Activated naive CD8-positive, alpha-beta T cell treated with anti-CD3 and anti-CD28 coated beads, Interleukin-2, amount 50 U/mL, for 16 hours (primary cell): ENCODE data around the gene NR5A1.

Experiments used
- DNase-seq: peaks from one replicate; pipeline ENCODE4 v3.0.0-alpha.2; 2020; ENCODE audit warnings: low read depth, low spot score

NR5A1 gene

DNA sequence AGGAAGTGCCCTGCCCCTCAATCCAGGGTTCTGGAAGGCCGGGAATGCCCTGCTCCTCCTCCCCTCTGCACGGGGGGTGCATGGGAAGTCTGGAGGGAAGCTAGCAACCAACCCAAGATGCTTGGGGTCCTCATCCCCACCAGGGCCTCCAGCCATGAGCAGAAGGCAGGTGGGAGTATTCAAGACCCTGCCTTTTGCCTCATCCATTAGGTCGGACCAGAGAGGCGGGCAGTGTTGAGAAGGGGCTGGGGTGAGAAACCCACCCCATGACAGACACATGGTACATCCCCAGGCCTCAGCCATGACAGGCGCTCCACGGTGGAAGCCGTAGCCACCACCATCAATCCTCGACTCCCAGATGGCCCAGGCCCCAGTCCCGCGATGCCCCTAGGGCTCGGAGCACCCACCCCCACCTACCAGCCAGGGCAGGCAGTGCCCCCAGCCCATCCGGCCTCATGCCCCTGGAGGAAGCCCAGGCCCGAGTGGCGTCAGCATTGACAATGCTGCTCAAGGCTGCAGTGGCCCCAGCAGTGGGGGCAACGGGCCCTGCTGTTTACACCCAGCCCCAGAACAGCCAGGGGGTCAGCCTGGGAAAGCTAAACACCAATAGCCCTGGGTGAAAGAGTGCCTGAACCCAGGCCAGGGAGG is 8.6 kb downstream of the NR5A1 start:
- DNase-seq = no peak

DNA sequence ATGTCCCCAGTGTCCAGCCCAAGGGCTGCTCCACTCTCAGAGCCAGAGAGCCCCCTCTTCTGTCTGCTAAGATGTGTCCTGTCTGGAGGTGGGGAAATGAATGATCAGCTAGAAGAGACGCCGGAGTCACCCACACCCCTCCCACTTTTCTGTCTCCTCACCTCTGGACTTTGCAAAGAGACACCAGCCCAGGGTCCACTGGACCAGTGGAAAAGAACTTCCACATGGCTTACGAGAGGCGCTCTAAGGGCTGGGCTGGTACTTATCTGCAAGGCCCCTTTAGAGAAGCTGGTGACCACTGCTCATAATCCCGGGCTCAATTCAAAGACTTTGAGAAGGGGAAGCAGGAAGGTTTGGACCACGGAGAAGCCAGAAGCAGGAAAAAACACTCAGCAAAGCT is 9.2 kb downstream of the NR5A1 start:
- no peak for DNase-seq

DNA sequence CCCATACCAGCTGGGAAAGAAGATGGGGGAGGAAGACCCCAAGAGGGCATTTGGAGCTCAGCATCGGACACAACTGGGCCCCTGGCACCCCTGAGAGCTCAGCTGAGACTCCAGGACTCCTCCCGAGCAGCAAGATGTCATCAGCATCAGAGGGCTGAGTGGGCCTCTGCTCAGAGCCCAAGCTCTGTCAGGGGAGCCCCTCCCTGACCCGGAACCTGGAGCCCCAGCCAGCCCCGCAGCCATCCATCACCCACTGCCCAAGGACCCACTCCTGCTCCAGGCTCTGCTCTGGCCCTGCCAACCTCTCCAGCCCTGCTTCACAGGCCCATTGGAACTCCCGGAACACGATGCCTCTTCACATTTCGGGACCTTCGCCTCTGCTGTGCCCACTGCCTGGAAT is 9.8 kb downstream of the NR5A1 start:
- DNase-seq = no peak

DNA sequence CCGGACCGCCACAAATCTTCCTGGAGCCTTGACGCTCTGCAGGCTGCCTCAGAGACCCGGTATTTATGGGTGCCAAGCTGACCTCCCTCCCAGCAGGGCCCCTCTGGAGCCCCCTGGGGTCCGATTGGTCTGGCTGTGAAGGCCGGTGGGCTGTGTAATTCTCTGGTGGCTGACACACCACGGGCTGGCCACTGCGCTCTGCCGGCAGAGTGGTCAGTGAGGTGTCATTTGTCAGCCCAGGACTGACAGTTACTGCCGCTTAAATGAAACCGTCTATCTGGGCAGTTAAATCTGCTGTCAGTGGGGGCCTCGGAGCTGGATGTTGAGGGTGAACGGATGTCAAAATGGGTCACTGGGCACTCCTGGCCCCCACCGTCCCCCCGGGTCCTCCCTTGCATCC is 10.7 kb downstream of the NR5A1 start:
- DNase-seq = no peak

DNA sequence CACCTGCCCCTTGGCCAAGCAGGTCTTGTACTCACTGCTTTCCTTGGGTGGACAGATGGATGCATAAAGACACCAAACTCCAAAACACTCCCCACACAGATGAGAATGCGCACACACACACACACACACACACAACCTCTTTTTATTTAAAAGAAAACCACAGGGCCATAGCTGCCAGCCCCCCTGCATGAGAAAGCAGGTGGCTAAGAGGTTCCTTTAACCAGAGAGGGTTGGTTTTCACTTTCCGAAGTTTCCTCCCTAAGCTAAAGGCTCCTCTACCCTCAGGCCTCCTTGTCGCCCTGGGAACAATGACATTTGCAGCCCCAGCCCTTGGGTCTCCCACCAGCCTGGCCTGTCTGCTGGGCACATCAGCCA is 11.1 kb downstream of the NR5A1 start:
- DNase-seq = no peak

DNA sequence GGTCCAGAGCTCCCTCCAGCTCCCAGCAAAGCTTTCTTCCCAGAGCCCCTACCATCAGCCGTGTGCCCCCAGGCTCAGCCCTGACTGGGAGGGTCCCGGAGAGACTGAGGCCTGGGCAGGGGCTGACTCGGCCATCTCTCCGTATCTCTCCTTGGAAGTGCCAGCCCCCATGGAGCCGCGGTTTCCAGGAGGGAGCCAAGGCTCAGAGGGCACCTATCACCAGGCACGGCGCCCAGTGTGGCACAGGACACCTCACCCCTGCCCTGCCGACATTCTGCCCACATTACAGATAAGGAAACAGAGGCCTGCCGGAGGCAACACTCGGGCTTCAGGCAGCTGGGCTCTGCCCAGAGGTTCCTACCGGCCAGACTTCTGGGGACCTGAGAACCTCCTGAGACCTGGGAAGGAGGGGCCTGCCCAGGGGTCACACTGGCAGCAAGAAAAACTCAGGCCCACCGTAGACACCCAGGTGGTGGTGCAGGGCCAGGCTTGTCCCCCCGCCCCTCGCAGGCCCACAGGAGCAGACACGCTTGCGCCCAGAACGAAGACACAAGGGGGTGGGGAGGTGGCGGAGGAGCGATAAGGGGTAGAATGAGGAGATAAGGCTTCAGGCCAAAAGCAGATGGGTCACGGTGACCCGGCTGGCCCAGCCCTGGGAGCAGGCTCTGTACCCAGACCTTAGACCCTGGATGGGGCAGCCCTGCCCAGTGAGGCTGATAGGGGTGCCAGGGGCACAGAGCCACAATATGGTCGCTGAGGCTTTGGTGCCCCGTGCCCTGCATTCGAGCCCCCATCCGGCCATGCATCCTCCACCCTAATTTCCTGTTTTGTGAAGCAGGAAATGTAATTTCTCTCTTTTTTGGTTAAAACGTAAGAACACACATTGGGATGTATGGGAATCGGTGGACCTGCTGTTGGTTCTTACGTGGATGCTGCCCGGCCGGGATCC is 11.8 kb downstream of the NR5A1 start:
- no peak for DNase-seq

DNA sequence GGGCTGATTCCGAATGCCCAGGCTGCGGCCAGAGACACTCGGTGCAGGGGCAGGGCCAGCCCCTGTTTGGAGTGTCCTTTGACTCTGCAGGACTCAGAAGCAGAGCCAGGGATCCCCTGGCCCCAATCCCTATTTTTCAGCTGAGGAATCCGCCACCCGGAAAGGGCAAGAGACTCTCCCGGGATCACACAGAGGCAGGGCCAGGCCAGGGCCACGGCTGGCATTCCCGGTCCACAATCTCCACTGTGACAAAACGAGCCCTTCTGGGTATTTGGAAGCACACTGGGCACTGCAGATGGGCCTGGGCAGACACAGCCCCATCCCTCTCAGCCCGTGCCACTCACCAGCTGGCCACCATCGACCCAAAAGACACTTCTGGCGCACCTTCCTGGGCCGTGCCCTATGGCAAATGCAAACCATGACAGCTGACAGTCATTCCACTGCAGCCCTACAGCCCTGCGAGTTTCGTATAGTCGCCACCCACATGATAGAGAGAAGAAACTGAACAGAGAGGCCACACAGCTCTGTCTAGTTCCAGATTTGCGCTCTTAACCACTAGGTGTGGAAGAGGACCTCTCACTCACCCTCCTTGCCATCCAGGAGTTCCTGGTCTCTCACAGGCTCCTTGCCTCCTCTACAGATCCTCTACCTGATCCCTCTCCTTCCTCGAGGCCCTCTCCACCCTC is 13.3 kb downstream of the NR5A1 start:
- DNase-seq = no peak

DNA sequence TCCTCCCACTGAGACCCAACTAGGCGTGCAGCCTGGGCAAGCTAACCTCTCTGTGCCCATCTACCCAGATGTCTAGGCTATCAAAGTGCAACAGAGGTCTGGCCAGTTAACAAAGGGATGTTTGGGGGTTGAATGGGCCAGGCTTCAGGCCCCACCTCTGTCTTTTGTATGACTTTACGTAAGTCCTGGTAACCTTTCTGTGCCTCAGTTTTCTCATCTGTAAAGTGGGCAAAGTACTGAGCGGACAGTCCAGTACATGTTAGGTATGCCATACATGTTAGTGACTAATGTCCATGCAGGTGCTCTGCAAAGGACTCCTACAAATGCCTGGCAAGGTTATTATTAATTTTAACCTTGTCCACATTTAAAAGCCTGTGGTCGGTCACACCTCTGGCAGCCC is 14.0 kb downstream of the NR5A1 start:
- DNase-seq = no peak

DNA sequence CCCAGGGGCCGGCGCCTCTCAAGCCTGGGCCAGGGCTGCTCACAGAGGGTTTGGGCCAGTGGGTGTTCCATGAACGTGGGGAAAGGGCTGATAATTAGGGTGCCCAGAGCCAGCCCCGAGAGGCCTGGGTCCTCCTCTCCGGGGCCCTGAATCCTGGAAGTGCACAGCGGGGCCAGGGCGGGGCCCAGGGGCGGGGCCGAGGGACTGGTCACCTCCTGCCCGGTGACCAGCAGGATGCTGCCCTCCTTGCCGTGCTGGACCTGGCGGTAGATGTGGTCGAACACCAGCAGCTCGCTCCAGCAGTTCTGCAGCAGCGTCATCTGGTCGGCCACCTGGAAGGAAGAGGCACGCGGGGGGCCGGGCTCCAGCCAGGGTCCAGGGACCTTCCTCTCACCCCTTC is 14.4 kb downstream of the NR5A1 start:
- DNase-seq = no peak

DNA sequence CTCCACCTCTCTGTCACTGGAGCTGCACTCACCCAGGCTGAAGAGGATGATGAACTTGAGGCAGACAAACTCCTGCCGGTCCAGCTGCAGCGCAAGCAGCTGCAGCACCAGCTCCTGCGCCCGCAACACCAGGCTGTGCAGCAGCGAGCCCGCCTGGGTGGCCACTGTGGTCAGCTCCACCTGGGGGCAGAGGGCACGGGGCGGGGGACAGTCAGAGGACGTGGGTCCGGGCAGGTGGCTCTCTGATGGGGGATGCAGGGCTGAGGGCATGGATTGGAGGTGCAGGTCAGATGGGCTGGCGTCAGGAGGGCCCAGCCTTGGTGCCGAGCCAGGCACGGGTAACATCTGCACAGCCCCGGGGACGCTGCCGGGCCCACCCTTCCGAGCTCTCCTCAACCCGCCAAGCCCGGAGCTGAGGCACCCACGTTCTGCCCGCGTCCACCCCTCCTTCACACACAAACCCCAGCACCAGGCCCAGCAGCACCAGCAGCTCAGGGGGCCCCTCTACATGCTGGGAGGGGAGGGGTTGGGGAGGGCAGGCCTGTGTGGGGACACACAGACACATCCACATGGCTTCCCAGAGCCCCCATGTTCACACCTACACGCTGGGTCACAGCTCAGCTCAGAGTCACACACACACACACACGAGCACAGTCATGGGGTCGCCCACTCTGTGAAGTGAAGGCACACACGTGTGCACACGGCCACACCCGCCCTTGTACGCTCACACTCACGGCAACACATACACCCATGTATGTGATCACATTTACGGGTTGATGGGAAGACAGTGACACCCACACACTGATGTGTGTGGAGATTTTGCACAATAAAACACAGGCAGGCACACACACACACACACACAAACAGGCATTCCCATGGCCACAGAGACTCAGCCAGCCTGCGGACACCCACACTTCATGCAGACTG is 15.9 kb downstream of the NR5A1 start:
- no peak for DNase-seq

DNA sequence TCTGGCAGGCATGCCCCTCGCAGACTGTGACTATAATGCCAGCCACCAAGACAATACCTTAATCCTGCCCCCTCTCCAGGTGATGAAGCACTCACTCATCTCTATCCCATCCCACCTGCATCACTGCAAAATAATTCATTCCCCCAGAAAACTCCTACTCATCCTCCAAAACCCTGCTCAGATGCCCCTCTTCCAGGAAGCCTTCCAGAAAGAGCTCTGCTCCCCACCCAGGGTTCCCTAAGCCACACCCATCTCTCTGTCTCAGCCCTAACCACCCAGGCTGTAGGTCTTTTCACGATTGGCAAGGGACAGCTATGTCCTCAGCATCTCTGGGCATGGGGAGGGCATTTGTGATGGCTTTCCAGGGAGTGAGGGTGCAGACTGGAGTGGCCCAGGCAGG is 17.2 kb downstream of the NR5A1 start:
- DNase-seq = no peak

DNA sequence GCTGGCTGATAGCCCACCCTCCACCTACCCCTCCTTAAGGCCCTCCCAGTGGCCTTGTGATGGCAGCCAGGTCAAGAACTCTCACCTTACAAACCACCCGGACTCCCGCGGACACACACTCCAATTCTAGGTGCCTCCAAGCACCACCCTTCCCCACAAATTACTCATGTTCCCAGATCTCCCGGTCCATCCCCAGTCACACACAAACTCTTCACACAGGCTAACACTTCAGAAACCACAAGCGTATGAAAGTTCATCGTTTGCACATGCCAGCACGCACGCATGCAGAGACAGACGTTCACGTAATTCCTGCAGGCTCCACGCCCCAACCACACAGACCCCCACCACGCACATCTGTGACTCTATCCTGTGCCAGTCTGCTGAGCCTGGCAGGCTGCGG is 18.0 kb downstream of the NR5A1 start:
- no peak for DNase-seq

DNA sequence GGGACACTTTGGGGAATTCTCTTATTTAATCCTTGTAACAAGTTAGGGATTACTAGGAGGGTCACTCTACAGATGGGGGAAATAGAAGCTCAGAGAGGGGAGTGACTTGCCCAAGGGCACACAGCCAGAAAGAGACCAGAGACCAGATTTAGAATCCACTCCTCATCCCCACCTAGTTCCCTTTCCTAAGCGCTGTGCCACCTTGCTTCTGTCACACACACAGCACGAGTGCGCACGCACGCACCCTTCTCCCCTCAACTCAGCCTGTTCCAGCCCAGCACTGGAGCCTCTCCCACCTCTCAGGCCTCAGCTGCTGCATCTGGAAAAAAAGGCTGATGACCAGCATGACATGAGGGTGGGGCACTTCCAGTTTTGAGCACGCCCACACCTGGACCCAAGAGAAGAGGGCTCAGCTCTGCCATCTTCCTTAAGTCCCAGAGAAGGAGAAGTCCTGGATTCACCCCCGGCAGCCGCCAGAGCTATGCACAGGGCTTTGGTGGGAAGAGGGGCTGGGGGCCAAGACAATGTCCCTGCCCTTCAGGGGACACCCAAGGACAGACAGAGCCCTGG is 18.5 kb downstream of the NR5A1 start:
- DNase-seq = no peak

DNA sequence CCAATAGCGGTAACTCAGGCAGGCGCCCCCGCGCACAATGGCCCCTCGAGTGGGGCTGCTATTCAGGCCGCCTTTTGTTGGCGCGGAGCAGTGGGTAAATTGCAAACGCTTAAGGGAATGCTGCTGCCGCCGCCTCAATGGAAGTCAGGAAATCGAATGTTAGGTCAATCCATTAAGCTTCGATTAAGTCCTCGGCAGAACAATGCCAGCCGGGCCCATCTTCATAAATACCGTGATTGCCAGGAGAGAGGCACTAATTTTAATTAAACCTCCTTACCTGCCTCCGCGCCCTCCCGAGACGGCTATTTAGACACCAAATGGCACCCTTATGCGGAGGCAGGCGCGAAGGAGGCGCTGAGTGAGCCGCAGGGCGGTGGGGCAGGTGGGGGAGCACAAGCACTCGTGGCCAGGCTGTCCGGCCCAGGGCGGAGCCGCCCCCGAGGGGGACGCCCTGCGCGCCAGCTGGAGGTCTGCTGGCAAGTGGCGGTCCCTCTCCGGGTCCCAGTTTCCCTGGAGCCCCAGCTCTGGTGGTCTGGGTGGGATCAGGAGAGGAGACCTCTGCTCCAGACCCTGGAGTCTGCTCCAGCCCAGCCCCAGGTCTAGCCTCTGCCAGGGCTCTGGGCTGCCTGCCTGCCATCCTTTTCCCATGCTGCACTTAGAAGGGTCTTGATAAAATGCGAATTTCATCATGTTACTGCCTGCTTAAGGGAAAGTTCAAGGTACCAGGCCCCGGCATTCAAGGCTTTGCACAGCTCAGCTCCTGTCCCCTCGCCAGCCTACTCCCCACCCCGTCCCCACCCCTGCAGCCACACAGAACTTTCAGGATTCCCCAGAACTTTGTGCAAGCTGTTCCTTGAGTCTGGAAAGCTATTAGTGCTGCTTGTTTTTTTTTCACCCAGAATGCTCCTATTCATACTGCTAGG is 19.7 kb downstream of the NR5A1 start:
- no peak for DNase-seq

DNA sequence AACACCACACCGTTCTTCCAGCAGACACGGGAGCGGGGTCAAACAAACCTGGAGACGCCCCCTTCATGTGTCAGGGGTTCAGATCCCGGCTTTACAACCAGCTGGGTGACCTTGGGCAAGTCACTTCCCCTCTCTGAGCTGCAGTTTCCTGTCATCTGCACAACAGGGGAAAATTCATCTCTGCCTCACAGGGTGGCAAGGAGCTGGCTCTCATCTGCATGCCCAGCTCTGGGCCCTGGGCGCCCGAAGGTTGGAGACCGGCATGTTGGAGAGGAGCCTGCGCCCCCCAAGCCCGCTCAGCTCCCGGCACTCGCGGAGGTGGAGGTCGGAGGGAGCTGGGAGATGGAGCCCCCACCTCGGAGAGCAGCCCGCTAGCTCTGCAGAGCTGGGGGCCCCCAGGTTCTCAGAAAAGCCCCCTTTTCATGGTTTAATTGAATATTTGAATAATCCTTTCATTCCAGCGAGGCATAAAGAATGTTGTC is 20.4 kb downstream of the NR5A1 start:
- no peak for DNase-seq

DNA sequence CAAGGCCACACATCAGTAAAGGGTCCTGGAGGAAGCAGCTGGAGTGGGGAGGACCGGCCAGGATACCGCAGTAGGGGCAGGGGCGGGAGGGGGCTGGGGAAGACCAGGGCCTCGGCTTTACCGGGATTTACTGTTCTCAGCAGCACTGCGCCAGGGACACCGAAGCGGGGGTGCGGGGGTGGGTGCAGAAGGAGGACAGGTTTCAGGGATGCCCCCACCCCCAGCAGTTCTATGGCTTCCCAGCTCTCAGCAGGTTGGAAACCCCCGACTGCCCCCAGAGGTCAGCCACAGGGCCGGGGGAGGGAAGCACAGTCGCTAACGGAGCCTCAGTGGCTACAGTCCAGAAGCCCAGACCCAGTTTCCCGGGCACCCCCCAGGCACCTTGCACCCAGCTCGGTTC is 21.3 kb downstream of the NR5A1 start:
- no peak for DNase-seq

DNA sequence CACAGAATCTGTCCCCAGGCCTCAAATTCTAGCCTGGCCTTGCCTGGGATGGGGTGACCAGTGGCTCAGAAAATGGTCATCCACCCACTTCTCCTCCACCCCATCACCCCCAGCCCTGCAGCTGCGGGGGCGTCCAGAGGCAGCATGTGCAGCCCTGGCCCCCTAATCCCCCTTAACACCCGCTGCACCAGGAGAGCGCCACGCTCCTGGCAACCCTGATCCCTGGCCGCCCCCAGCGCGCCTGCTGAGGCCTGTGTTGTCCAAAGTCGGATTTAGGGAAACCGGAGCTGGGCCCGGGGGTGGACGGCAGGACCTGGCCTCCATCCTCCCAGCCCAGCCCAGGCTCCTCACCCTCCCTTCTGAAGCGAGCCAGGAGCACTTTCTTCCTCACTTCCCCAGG is 22.0 kb downstream of the NR5A1 start:
- no peak for DNase-seq

DNA sequence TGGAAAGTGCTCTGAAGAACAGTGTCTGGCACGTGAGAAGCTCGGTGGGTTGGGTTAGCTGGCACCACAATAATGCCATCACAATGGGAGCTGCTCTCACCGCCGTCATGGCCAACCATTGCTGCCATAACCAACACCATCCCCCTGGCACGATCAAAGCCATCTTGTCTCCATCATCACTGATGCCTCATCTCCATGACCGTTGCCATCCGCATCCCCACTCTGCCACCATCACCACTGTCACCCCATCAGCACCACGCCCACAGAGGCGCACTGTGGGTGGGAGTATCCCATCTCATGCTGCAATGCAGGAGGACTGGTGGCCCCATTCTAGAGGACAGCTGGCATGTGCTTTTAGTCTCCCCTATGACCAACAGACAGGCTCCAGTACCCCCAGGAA is 23.7 kb downstream of the NR5A1 start:
- no peak for DNase-seq

DNA sequence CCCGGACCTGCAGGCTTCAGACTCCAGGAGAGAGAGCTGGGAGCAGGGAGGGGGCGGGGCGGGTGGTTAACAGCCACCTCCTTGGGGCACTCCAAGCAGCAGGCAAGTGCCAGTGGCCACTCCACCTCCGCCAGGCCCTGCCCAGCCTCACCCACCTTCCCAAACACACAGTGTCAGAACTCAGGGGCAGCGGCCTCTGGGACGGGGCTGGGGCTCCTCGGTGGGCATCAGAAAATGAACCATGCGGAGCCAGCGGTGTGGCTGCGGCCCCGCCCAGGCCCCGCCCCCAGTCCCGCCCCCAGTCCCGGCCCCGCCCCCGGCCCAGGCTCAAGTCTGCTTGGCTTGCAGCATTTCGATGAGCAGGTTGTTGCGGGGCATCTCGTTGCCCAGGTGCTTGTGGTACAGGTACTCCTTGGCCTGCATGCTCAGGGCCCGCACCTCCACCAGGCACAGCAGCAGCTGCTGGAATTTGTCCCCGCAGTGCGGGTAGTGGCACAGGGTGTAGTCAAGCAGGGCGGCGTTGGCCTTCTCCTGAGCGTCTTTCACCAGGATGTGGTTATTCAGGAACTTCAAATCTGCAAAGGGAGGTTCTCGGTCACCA is 24.7 kb downstream of the NR5A1 start:
- DNase-seq = no peak

DNA sequence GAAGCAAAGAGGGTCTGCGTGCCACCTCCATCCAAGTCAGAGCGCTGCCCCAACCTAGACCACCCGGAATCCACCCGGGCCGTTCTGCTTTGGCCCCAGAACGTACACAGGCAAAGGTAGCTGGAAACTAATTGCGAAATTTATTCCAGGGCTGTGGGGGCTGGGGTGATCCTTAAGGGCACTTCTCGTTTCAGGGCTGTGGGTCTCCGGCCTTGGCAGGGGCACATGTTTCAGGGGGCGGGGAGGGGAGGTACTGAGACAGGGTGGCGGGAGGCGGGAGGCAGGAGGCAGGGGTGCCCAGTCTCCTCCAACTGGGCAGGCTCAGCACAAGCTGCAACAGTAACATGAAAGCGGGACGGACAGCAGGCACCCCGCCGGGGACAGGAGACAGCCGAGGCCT is 26.1 kb downstream of the NR5A1 start:
- DNase-seq = no peak
